ENCODE measurements around the gene RHOJ. TPM values are rescaled to one million over a fixed set of nuclear protein-coding genes. Genes with fewer than 3 reads are reported as not detected.
"Not testable (repeated sequence)": the region's sequence is repeated elsewhere in the genome, so short reads cannot be mapped to it uniquely, and the experiment has no call there.

The RHOJ gene
- total and polyA plus RNA-seq, 3 donors from 2014 or later, result 8.3 to 18.6 (median 8.4) TPM

DNA sequence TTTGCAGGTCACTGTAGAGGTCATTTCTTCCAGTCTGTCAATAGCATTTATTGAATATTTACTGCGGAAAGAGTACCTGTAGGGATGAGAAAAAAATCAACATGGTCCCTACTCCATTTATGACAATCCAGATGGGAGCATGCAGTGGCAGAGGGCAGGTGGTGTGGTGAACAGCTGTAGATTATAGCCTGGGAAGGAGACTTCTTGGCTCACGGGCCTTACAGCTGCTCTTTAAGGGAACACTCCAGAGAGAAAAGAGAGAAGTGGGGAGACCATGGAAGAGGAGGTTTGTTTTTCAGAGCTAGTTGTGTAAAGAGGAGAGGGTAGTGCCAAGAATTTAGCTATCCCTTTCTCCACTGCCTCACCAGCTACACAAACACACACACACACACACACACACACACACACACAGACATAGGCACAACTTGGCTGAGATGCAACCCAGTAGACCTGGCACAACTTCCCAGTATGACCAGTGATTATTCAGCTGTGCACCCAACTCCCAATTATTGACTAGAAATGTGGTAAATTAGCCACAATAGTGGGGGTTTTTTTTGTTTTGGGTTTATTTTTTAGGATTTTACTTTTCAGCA is 73.4 kb downstream of the RHOJ start:
- intact Hi-C loops (cut with DNase I; ENCODE audit: low total_unique reads), result loop anchor here (10.0 kb wide), 1 partner anchor 1113 kb away; no protein-coding TSS in a partner anchor
- Histone ChIP-seq H3K4me1 (no peaks in the 10 kb centered on the region), H3K27ac (no peak overlapping the region), H3K27me3 (no peaks in the 10 kb centered on the region), H3K36me3 (ENCODE audit: low read depth, missing control alignments) (no peaks in the 10 kb centered on the region), H3K9me3 (no peaks in the 10 kb centered on the region), H3K4me3 (no peak overlapping the region)
- TF ChIP-seq CTCF (IDR thresholded peaks at IDR 0.05) (no peak), POLR2A (IDR thresholded peaks at IDR 0.05) (no peak)
- 71 to 91% methylated on average over 2 of the region's 2 CpGs for WGBS, 2 donors
- DNase-seq, result no peak

DNA sequence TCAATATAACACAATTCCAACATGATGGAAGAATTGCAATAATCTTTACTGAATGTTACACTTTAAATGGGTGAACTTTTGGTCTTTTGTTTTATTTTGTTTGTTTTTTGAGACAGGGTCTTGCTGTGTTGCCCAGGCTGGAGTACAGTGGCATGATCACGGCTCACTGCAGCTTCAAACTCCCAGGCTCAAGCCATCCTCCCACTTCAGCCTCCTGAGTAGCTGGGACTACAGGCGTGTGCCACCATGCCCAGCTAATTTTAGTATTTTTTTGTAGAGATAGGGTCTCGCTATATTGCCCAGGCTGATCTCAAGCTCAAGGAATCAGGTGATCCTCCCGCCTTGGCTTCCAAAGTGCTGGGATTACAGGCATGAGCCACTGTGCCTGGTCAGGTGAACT is 75.7 kb downstream of the RHOJ start:
- H3K36me3 ChIP-seq (ENCODE audit: low read depth, missing control alignments); H3K27ac ChIP-seq; DNase-seq; H3K9me3 ChIP-seq; H3K4me3 ChIP-seq; H3K27me3 ChIP-seq; H3K4me1 ChIP-seq: not testable (repeated sequence)
- WGBS, 2 donors, result 97 to 98% methylated on average over 4 of the region's 4 CpGs
- intact Hi-C loops (cut with DNase I; ENCODE audit: low total_unique reads), result loop anchor here (10.0 kb wide), 1 partner anchor 1115 kb away; no protein-coding TSS in a partner anchor

- Histone ChIP-seq H3K27me3 (no peaks in the 10 kb centered on the region), H3K27ac (no peak overlapping the region), H3K4me3 (no peak overlapping the region), H3K4me1 (no peaks in the 10 kb centered on the region), H3K36me3 (ENCODE audit: low read depth, missing control alignments) (no peaks in the 10 kb centered on the region), H3K9me3 (no peaks in the 10 kb centered on the region)
- WGBS, 2 donors, result 78 to 81% methylated on average over 8 of the region's 8 CpGs
- DNase-seq, result no peak
- intact Hi-C loops (cut with DNase I; ENCODE audit: low total_unique reads), result no loop called here
- no peak for TF ChIP-seq POLR2A (IDR thresholded peaks at IDR 0.05)
- TF ChIP-seq CTCF (IDR thresholded peaks at IDR 0.05), result no peak
These were observed 79.0 kb downstream of the RHOJ start for GRCh38 chr14:63282997-63283883.

DNA sequence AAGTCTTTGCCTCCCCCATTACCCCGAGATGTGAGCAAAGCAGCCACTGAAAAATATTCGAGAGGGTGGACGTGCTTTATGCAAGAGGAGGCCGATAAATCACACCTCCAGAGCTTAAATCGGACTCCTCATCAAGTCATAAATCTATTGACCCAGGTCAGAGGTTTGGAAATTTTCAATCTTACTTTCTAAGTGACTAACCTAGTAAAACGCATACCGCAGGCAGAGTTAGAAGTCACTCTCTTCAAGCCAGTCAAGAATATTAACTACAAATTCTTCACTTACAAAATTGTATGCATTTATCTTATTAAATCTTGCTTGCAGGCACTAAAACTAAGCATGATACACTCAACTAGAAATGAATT is 79.6 kb downstream of the RHOJ start:
- 75 to 78% methylated on average over 7 of the region's 7 CpGs for WGBS, 2 donors
- no peak for DNase-seq
- TF ChIP-seq CTCF (IDR thresholded peaks at IDR 0.05) (no peak), POLR2A (IDR thresholded peaks at IDR 0.05) (no peak)

DNA sequence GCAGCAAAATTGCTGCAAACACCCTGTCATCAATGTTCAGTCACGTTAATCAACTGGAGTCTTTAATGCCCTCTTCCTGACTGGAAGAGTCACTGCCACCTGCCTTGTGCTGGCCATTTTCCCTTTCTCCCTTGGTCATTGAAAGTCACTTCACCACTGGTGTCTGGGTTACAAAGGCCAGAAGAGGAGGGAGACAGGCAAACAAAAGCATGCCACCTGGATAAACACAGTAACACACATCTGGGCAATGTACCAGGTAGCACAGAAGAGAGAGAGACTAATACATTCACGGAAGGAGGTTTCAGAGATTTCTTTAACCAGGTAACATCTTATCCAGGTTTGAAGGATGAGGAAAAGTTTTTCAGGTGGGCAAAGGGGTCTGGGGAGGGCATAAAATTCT is 81.8 kb downstream of the RHOJ start:
- DNase-seq, result no peak
- Histone ChIP-seq H3K27me3 (no peaks in the 10 kb centered on the region), H3K4me3 (no peak overlapping the region), H3K4me1 (no peaks in the 10 kb centered on the region), H3K36me3 (ENCODE audit: low read depth, missing control alignments) (no peaks in the 10 kb centered on the region), H3K27ac (no peak overlapping the region), H3K9me3 (no peaks in the 10 kb centered on the region)
- WGBS, 2 donors, result 86 to 96% methylated on average over 2 of the region's 2 CpGs
- no peak for TF ChIP-seq POLR2A (IDR thresholded peaks at IDR 0.05)
- no peak for TF ChIP-seq CTCF (IDR thresholded peaks at IDR 0.05)
- intact Hi-C loops (cut with DNase I; ENCODE audit: low total_unique reads), result no loop called here

More for the DNA sequence above, 79.6 kb downstream of the RHOJ start:
- intact Hi-C loops (cut with DNase I; ENCODE audit: low total_unique reads), result no loop called here
- Histone ChIP-seq H3K9me3 (no peaks in the 10 kb centered on the region), H3K27ac (no peak overlapping the region), H3K4me3 (no peak overlapping the region), H3K36me3 (ENCODE audit: low read depth, missing control alignments) (no peaks in the 10 kb centered on the region), H3K4me1 (no peaks in the 10 kb centered on the region), H3K27me3 (no peaks in the 10 kb centered on the region)

Data from testis (tissue), 3 donors.